ENCODE results near the gene ABCC4. TPM values are rescaled to one million over a fixed set of nuclear protein-coding genes. Genes with fewer than 3 reads are reported as not detected.

Gene ABCC4
- total and polyA plus RNA-seq, 2 donors (not counting 1 experiment from before 2014, with no cell fraction given) = 1.8 to 7.1 TPM

GRCh38 chr13:95247852-95248251 is 53.4 kb downstream of the ABCC4 start:
- Histone ChIP-seq H2AFZ (ENCODE audit: insufficient read depth, low read depth, low read length, poor library complexity, severe bottlenecking) (no peak overlapping the region), H3K9me3 (ENCODE audit: control extremely low read depth in 1 of 3, control insufficient read depth in 2 of 3, insufficient read depth in 1 of 3, low read length in 2 of 3) (no peaks in the 10 kb centered on the region), H4K20me1 (ENCODE audit: control insufficient read depth, insufficient read depth, low read length, poor library complexity, severe bottlenecking) (no peaks in the 10 kb centered on the region), H3K27ac (ENCODE audit: low read length in 2 of 2) (no peak overlapping the region), H3K27me3 (replicated peaks in 1 of 4; ENCODE audit: control extremely low read depth in 1 of 4, control insufficient read depth in 3 of 4, insufficient read depth in 4 of 4, low read length in 3 of 4) (no peaks in the 10 kb centered on the region), H3K4me2 (replicated peaks; ENCODE audit: low read depth, low read length, poor library complexity, severe bottlenecking) (no peak overlapping the region), H3K79me2 (ENCODE audit: control insufficient read depth, insufficient read depth, low read length) (no peaks in the 10 kb centered on the region), H3K9ac (ENCODE audit: low read length) (no peak overlapping the region), H3K36me3 (replicated peaks in 1 of 2; ENCODE audit: control extremely low read depth in 1 of 2, control insufficient read depth in 1 of 2, extremely low read depth in 1 of 2, insufficient read depth in 2 of 2, low read length in 1 of 2) (no peaks in the 10 kb centered on the region), H3K4me1 (ENCODE audit: control insufficient read depth in 2 of 2, insufficient read depth in 2 of 2, low read length in 2 of 2) (no peaks in the 10 kb centered on the region), H3K4me3 (ENCODE audit: control extremely low read depth in 1 of 5, extremely low read depth in 1 of 5, insufficient read depth in 1 of 5, low read depth in 2 of 5, low read length in 4 of 5) (no peak overlapping the region)
- Mint-ChIP-seq H3K4me3 (no peak overlapping the region), H3K9me3 (ENCODE audit: insufficient read depth) (no peaks in the 10 kb centered on the region), H3K27ac (no peak overlapping the region), H3K4me1 (peaks cover 12% of the 10 kb centered on the region), H3K27me3 (no peaks in the 10 kb centered on the region)
- ATAC-seq (ENCODE audit: low read depth) = no peak
- ChIA-PET CTCF (no interaction called here), POLR2A (no interaction called here)
- TF ChIP-seq EZH2 (IDR thresholded peaks at IDR 0.05; ENCODE audit: borderline replicate concordance, insufficient read depth, low read depth, low read length, poor library complexity, severe bottlenecking) = no peak
- no peak for TF ChIP-seq CTCF (IDR thresholded peaks at IDR 0.05)
- no peak for DNase-seq
- WGBS (ENCODE audit: insufficient coverage) = 80% methylated on average over 1 of the region's 2 CpGs
- intact Hi-C loops (cut with micrococcal nuclease) = no loop called here

- Histone ChIP-seq H3K4me3 (ENCODE audit: control extremely low read depth in 1 of 5, extremely low read depth in 1 of 5, insufficient read depth in 1 of 5, low read depth in 2 of 5, low read length in 4 of 5) (no peak overlapping the region), H2AFZ (ENCODE audit: insufficient read depth, low read depth, low read length, poor library complexity, severe bottlenecking) (no peak overlapping the region), H3K27me3 (replicated peaks in 1 of 4; ENCODE audit: control extremely low read depth in 1 of 4, control insufficient read depth in 3 of 4, insufficient read depth in 4 of 4, low read length in 3 of 4) (no peaks in the 10 kb centered on the region), H3K36me3 (replicated peaks in 1 of 2; ENCODE audit: control extremely low read depth in 1 of 2, control insufficient read depth in 1 of 2, extremely low read depth in 1 of 2, insufficient read depth in 2 of 2, low read length in 1 of 2) (no peaks in the 10 kb centered on the region), H3K9me3 (ENCODE audit: control extremely low read depth in 1 of 3, control insufficient read depth in 2 of 3, insufficient read depth in 1 of 3, low read length in 2 of 3) (no peaks in the 10 kb centered on the region), H3K4me1 (ENCODE audit: control insufficient read depth in 2 of 2, insufficient read depth in 2 of 2, low read length in 2 of 2) (no peaks in the 10 kb centered on the region), H3K9ac (ENCODE audit: low read length) (no peak overlapping the region), H3K4me2 (replicated peaks; ENCODE audit: low read depth, low read length, poor library complexity, severe bottlenecking) (no peak overlapping the region), H3K79me2 (ENCODE audit: control insufficient read depth, insufficient read depth, low read length) (no peaks in the 10 kb centered on the region), H4K20me1 (ENCODE audit: control insufficient read depth, insufficient read depth, low read length, poor library complexity, severe bottlenecking) (no peaks in the 10 kb centered on the region), H3K27ac (ENCODE audit: low read length in 2 of 2) (no peak overlapping the region)
- H3K27ac Mint-ChIP-seq = no peak overlapping the region
- no peaks in the 10 kb centered on the region for H3K27me3 Mint-ChIP-seq
- no peak for ATAC-seq (ENCODE audit: low read depth)
- intact Hi-C loops (cut with micrococcal nuclease) = no loop called here
- POLR2A ChIA-PET = no interaction called here
- peaks cover 12% of the 10 kb centered on the region for H3K4me1 Mint-ChIP-seq
- CTCF ChIA-PET = no interaction called here
- DNase-seq = no peak
- no peaks in the 10 kb centered on the region for H3K9me3 Mint-ChIP-seq (ENCODE audit: insufficient read depth)
- 44% methylated on average over 4 of the region's 4 CpGs for WGBS (ENCODE audit: insufficient coverage)
- no peak overlapping the region for H3K4me3 Mint-ChIP-seq
- no peak for TF ChIP-seq EZH2 (IDR thresholded peaks at IDR 0.05; ENCODE audit: borderline replicate concordance, insufficient read depth, low read depth, low read length, poor library complexity, severe bottlenecking)
- TF ChIP-seq CTCF (IDR thresholded peaks at IDR 0.05) = no peak
Measured at GRCh38 chr13:95247171-95247570, 54.1 kb downstream of the ABCC4 start.
